Measurements from ENCODE around the gene NLRC5. TPM values are rescaled to one million over a fixed set of nuclear protein-coding genes. Genes with fewer than 3 reads are reported as not detected.

The NLRC5 gene
- total RNA-seq, 1 experiment from 2014 or later = 29.7 TPM

GRCh38 chr16:56980792-56981724 lies 8.3 kb upstream of the NLRC5 start:
- Histone ChIP-seq H2AFZ (no peak overlapping the region), H3F3A (ENCODE audit: insufficient read depth, low read depth) (peaks cover 21% of the 10 kb centered on the region; the same call in 1 of the 2 replicates), H3K4me3 (no peak overlapping the region), H3K4me1 (replicated peaks; ENCODE audit: insufficient read depth) (peaks cover 28% of the 10 kb centered on the region), H3K36me3 (ENCODE audit: low read depth) (no peaks in the 10 kb centered on the region), H3K9me2 (ENCODE audit: insufficient read depth) (no peaks in the 10 kb centered on the region), H3K79me2 (ENCODE audit: low read depth) (no peaks in the 10 kb centered on the region), H4K20me1 (ENCODE audit: insufficient read depth) (no peaks in the 10 kb centered on the region), H3K9me3 (ENCODE audit: insufficient read depth, low read depth) (no peaks in the 10 kb centered on the region), H3K27me3 (ENCODE audit: insufficient read depth, low read depth) (no peaks in the 10 kb centered on the region), H3K27ac (no peak overlapping the region), H3K4me2 (no peak overlapping the region)
- intact Hi-C loops (cut with micrococcal nuclease; ENCODE audit: unreplicated experiment) = loop anchor here (10.0 kb wide), 1 partner anchor 314 kb away; no protein-coding TSS in a partner anchor
- DNase-seq = no peak
- BruUV-seq (replicated peaks) = no TSS peak
- ChIA-PET CTCF (no interaction called here), POLR2A (ENCODE audit: unreplicated experiment) (no interaction called here)
- TF ChIP-seq CTCF (conservative IDR thresholded peaks at IDR 0.05) = no peak
- no peak for TF ChIP-seq EZH2 (IDR thresholded peaks at IDR 0.05; ENCODE audit: low read depth)

GRCh38 chr16:56981729-56982271 lies 7.6 kb upstream of the NLRC5 start:
- Histone ChIP-seq H3K9me3 (ENCODE audit: insufficient read depth, low read depth) (no peaks in the 10 kb centered on the region), H3K4me3 (no peak overlapping the region), H4K20me1 (ENCODE audit: insufficient read depth) (no peaks in the 10 kb centered on the region), H3K27ac (no peak overlapping the region), H3K27me3 (ENCODE audit: insufficient read depth, low read depth) (no peaks in the 10 kb centered on the region), H3K4me2 (no peak overlapping the region), H2AFZ (no peak overlapping the region), H3K36me3 (ENCODE audit: low read depth) (no peaks in the 10 kb centered on the region), H3K79me2 (ENCODE audit: low read depth) (no peaks in the 10 kb centered on the region), H3F3A (ENCODE audit: insufficient read depth, low read depth) (peaks cover 21% of the 10 kb centered on the region; the same call in 1 of the 2 replicates), H3K9me2 (ENCODE audit: insufficient read depth) (no peaks in the 10 kb centered on the region), H3K4me1 (replicated peaks; ENCODE audit: insufficient read depth) (peaks cover 31% of the 10 kb centered on the region)
- intact Hi-C loops (cut with micrococcal nuclease; ENCODE audit: unreplicated experiment) = loop anchor here (10.0 kb wide), 1 partner anchor 313 kb away; no protein-coding TSS in a partner anchor
- DNase-seq = no peak
- CTCF ChIA-PET = no interaction called here
- no TSS peak for BruUV-seq (replicated peaks)
- POLR2A ChIA-PET (ENCODE audit: unreplicated experiment) = no interaction called here
- no peak for TF ChIP-seq EZH2 (IDR thresholded peaks at IDR 0.05; ENCODE audit: low read depth)
- no peak for TF ChIP-seq CTCF (conservative IDR thresholded peaks at IDR 0.05)

GRCh38 chr16:56982695-56983094 lies 6.7 kb upstream of the NLRC5 start:
- BruUV-seq (replicated peaks) = no TSS peak
- no peaks in the 10 kb centered on the region for H3K9me2 ChIP-seq (ENCODE audit: insufficient read depth)
- H3F3A ChIP-seq (ENCODE audit: insufficient read depth, low read depth) = peaks cover 28% of the 10 kb centered on the region; the same call in 1 of the 2 replicates
- H3K9me3 ChIP-seq (ENCODE audit: insufficient read depth, low read depth) = no peaks in the 10 kb centered on the region
- TF ChIP-seq CTCF (conservative IDR thresholded peaks at IDR 0.05) (no peak), EZH2 (IDR thresholded peaks at IDR 0.05; ENCODE audit: low read depth) (no peak)
- peaks cover 31% of the 10 kb centered on the region for H3K4me1 ChIP-seq (replicated peaks; ENCODE audit: insufficient read depth)
- ChIA-PET CTCF (no interaction called here), POLR2A (ENCODE audit: unreplicated experiment) (interaction anchor here (0.6 kb wide), 1 partner anchor 372 kb away, joined by 3 read pairs; no protein-coding TSS in a partner anchor)
- DNase-seq = no peak
- H3K79me2 ChIP-seq (ENCODE audit: low read depth) = no peaks in the 10 kb centered on the region
- H3K36me3 ChIP-seq (ENCODE audit: low read depth) = no peaks in the 10 kb centered on the region
- H3K27me3 ChIP-seq (ENCODE audit: insufficient read depth, low read depth) = no peaks in the 10 kb centered on the region
- no peak overlapping the region for H3K4me2 ChIP-seq
- H4K20me1 ChIP-seq (ENCODE audit: insufficient read depth) = no peaks in the 10 kb centered on the region
- no peak overlapping the region for H3K27ac ChIP-seq
- no peak overlapping the region for H3K4me3 ChIP-seq
- H2AFZ ChIP-seq = no peak overlapping the region
- intact Hi-C loops (cut with micrococcal nuclease; ENCODE audit: unreplicated experiment) = loop anchor here (10.0 kb wide), 1 partner anchor 312 kb away; no protein-coding TSS in a partner anchor

Data from PC-9 (cell line).